ENCODE measurements around the gene ASCC1. TPM values are rescaled to one million over a fixed set of nuclear protein-coding genes. Genes with fewer than 3 reads are reported as not detected.
A peak's percentile ranks its signal among the peaks of the same experiment; 100 is the strongest.

Gene ASCC1
- total RNA-seq, 2 donors from 2014 or later: 15.2 to 30.3 TPM

DNA sequence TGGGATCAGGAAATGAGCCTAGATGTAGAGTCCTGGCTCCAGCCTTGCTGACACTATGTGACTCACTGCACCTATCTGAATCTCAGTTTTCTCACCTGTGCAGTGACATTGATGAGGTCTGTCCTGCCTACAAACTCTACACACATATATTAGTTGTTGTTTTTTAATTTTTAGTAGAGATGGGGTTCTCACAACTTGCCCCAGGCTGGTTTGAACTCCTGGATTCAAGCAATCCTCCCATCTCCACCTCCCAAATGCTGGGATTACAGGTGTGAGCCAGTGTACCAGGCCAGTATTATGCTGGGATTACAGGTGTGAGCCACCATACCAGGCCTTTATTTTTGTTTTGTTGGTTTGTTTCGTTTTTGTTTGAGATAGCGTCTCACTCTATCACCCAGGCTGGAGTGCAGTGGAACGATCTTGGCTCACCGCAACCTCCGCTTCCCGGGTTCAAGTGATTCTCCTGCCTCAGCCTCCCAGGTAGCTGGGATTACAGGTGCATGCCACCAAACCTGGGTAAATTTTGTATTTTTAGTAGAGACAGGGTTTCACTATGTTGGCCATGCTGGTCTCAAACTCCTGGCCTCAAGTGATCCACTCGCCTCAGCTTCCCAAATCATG lies 45.8 kb upstream of the ASCC1 start:
- H3K4me1 ChIP-seq (ENCODE audit: control insufficient read depth in 1 of 2, low read depth in 2 of 2): peaks cover 22 to 42% of the 10 kb centered on the region in 2 donors
- no peak for ATAC-seq (ENCODE audit: insufficient number of reproducible peaks, low FRiP score, low read depth)
- H3K4me3 ChIP-seq: no peak overlapping the region

GRCh38 chr10:72260976-72261783 lies 45.1 kb upstream of the ASCC1 start:
- TF ChIP-seq, protein P1, sequence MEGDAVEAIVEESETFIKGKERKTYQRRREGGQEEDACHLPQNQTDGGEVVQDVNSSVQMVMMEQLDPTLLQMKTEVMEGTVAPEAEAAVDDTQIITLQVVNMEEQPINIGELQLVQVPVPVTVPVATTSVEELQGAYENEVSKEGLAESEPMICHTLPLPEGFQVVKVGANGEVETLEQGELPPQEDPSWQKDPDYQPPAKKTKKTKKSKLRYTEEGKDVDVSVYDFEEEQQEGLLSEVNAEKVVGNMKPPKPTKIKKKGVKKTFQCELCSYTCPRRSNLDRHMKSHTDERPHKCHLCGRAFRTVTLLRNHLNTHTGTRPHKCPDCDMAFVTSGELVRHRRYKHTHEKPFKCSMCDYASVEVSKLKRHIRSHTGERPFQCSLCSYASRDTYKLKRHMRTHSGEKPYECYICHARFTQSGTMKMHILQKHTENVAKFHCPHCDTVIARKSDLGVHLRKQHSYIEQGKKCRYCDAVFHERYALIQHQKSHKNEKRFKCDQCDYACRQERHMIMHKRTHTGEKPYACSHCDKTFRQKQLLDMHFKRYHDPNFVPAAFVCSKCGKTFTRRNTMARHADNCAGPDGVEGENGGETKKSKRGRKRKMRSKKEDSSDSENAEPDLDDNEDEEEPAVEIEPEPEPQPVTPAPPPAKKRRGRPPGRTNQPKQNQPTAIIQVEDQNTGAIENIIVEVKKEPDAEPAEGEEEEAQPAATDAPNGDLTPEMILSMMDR (IDR thresholded peaks at IDR 0.05): no peak
- Histone ChIP-seq H3K9me3 (no peaks in the 10 kb centered on the region), H3K4me1 (ENCODE audit: control insufficient read depth in 1 of 2, low read depth in 2 of 2) (peaks cover 28 to 49% of the 10 kb centered on the region in 2 donors), H3K27me3 (replicated peaks; ENCODE audit: insufficient read depth) (no peaks in the 10 kb centered on the region), H3K4me3 (peak overlapping the region; percentile 77), H3K27ac (peak overlapping the region; percentile 63 to 69), H3K36me3 (no peaks in the 10 kb centered on the region)
- ATAC-seq (ENCODE audit: insufficient number of reproducible peaks, low FRiP score, low read depth): no peak
- no peak for DNase-seq (ENCODE audit: low spot score)

More for the DNA sequence above, 45.8 kb upstream of the ASCC1 start:
- H3K27me3 ChIP-seq (replicated peaks; ENCODE audit: insufficient read depth): no peaks in the 10 kb centered on the region
- DNase-seq (ENCODE audit: low spot score): no peak
- H3K36me3 ChIP-seq: no peaks in the 10 kb centered on the region
- peak overlapping the region in 1 of 2 donors; percentile 69 for H3K27ac ChIP-seq
- H3K9me3 ChIP-seq: no peaks in the 10 kb centered on the region
- TF ChIP-seq, protein P1 (IDR thresholded peaks at IDR 0.05): no peak

DNA sequence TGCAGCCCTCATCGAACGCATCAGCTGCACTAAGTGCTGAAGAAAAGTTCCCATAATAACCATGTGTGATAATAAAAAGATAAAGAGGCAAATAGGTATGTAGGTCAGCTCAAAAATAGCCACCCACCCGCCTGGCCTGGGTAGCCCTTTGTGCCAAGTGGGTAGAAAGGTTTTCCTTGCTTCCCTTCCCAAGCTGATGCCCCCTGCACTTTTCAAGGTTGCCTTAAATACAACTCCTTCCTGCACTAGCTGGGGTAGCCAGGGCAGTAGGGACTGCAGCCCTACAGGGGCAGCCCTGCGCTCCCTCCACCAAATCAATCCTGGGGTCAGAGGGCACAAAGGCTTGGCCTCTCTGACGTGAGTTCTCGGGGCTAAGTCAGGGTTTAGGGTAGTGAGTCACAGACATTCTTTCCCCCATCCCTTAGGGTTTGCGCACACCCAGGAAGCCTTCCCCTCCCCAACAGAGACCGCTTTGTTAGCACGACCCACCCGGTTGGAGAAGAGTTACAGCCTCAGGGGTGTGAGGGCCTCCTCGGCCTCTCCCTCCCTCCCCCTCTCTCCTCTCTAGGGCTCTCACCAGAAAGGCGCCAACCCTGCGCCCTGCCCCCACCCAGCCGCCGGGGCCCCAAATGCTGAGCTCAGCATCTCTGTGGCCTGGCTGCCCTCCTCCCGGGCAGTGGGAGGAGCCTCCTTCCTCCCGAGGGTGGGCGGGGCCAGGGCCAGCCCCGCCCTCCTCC lies 44.3 kb upstream of the ASCC1 start:
- ATAC-seq (ENCODE audit: insufficient number of reproducible peaks, low FRiP score, low read depth) (peak; percentile 60), DNase-seq (ENCODE audit: low spot score) (no peak)
- Histone ChIP-seq H3K27ac (peak overlapping the region; percentile 63 to 69), H3K9me3 (no peaks in the 10 kb centered on the region), H3K27me3 (replicated peaks; ENCODE audit: insufficient read depth) (no peaks in the 10 kb centered on the region), H3K4me1 (ENCODE audit: control insufficient read depth in 1 of 2, low read depth in 2 of 2) (peaks cover 36 to 57% of the 10 kb centered on the region in 2 donors), H3K36me3 (no peaks in the 10 kb centered on the region), H3K4me3 (peak overlapping the region; percentile 77)
- TF ChIP-seq, protein P1 (IDR thresholded peaks at IDR 0.05): no peak

DNA sequence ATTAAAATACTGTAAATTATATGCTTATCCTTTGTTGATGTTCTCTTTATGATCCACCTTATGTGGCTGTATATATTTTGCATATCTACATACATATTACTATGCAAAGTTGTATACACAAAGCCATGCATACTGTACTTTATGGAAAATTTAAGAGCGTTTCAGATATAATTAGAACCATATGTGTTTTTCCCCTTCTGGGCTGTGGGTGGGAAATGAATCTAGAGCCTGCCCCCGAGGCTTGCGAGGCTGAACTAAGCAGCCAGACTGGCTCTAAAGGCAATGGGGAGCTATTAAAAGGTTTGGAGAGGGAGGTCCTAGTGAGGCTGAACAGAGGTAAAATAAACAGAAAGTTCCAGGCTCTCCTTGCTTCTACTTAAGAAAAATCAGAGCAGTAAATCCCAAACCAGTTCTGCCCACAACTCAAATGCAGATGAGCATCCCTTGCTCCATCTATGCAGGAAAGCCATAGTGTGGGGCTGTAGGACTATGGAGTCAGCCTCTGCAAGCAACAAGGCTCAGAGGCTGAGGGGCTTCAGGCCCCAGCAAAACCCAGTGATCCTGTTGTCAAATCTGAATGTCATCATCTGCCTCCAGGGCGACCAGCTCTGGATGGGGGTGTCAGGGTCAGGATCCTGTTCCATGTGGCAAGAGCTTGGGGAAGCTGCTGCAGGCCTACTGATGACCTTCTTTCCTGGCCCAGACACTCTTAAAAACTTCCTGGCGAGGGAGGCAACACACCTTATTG lies 43.6 kb upstream of the ASCC1 start:
- peaks cover 43 to 64% of the 10 kb centered on the region in 2 donors for H3K4me1 ChIP-seq (ENCODE audit: control insufficient read depth in 1 of 2, low read depth in 2 of 2)

More for the DNA sequence above, 43.6 kb upstream of the ASCC1 start:
- TF ChIP-seq, protein P1 (IDR thresholded peaks at IDR 0.05): no peak
- H3K9me3 ChIP-seq: no peaks in the 10 kb centered on the region
- H3K4me3 ChIP-seq: no peak overlapping the region
- H3K36me3 ChIP-seq: no peaks in the 10 kb centered on the region
- H3K27ac ChIP-seq: peak overlapping the region; percentile 63 to 69
- no peaks in the 10 kb centered on the region for H3K27me3 ChIP-seq (replicated peaks; ENCODE audit: insufficient read depth)
- ATAC-seq (ENCODE audit: insufficient number of reproducible peaks, low FRiP score, low read depth): no peak
- DNase-seq (ENCODE audit: low spot score): no peak
